ENCODE data around the gene WWC1. TPM values are rescaled to one million over a fixed set of nuclear protein-coding genes. Genes with fewer than 3 reads are reported as not detected.

The WWC1 gene
- total and polyA plus RNA-seq, 2 experiments from 2014 or later, result 27.6 to 27.8 TPM

GRCh38 chr5:168368854-168369253, 77.4 kb downstream of the WWC1 start:
- DNase-seq (ENCODE audit: low spot score), result no peak
- H3K4me3 ChIP-seq, result no peak overlapping the region
- no peaks in the 10 kb centered on the region for H4K20me1 ChIP-seq (ENCODE audit: insufficient read depth, poor library complexity, severe bottlenecking)
- no peak overlapping the region for H3K27ac ChIP-seq
- no peaks in the 10 kb centered on the region for H3K9me3 ChIP-seq (ENCODE audit: low read depth)
- peaks cover 42% of the 10 kb centered on the region for H3K79me2 ChIP-seq
- H3K27me3 ChIP-seq, result no peaks in the 10 kb centered on the region
- TF ChIP-seq CTCF (IDR thresholded peaks at IDR 0.05; ENCODE audit: poor library complexity) (no peak), EZH2 (IDR thresholded peaks at IDR 0.05; ENCODE audit: borderline replicate concordance) (no peak), EZH2phosphoT487 (IDR thresholded peaks at IDR 0.05; ENCODE audit: low read depth, severe bottlenecking, unreplicated experiment) (no peak)
- no peaks in the 10 kb centered on the region for H3K36me3 ChIP-seq (replicated peaks; ENCODE audit: insufficient read depth, low read depth)
- no peak overlapping the region for H3K4me2 ChIP-seq
- no peak overlapping the region for H2AFZ ChIP-seq
- WGBS (ENCODE audit: low lambda C conversion rate, missing lambda C conversion rate), result 81% methylated on average over 3 of the region's 3 CpGs
- peaks cover 18% of the 10 kb centered on the region for H3K4me1 ChIP-seq (ENCODE audit: insufficient read depth)
- H3K9me2 ChIP-seq (replicated peaks; ENCODE audit: insufficient read depth), result no peaks in the 10 kb centered on the region

GRCh38 chr5:168370831-168371230, 79.4 kb downstream of the WWC1 start:
- H3K27ac ChIP-seq, result no peak overlapping the region
- H3K27me3 ChIP-seq, result no peaks in the 10 kb centered on the region
- 90% methylated on average over 4 of the region's 4 CpGs for WGBS (ENCODE audit: low lambda C conversion rate, missing lambda C conversion rate)
- H4K20me1 ChIP-seq (ENCODE audit: insufficient read depth, poor library complexity, severe bottlenecking), result no peaks in the 10 kb centered on the region
- H3K36me3 ChIP-seq (replicated peaks; ENCODE audit: insufficient read depth, low read depth), result no peaks in the 10 kb centered on the region
- peaks cover 2% of the 10 kb centered on the region for H3K4me1 ChIP-seq (ENCODE audit: insufficient read depth)
- no peak overlapping the region for H3K4me2 ChIP-seq
- no peak for DNase-seq (ENCODE audit: low spot score)
- H3K9me2 ChIP-seq (replicated peaks; ENCODE audit: insufficient read depth), result no peaks in the 10 kb centered on the region
- TF ChIP-seq CTCF (IDR thresholded peaks at IDR 0.05; ENCODE audit: poor library complexity) (no peak), EZH2phosphoT487 (IDR thresholded peaks at IDR 0.05; ENCODE audit: low read depth, severe bottlenecking, unreplicated experiment) (no peak), EZH2 (IDR thresholded peaks at IDR 0.05; ENCODE audit: borderline replicate concordance) (no peak)
- H3K9me3 ChIP-seq (ENCODE audit: low read depth), result no peaks in the 10 kb centered on the region
- H2AFZ ChIP-seq, result no peak overlapping the region
- peaks cover 40% of the 10 kb centered on the region for H3K79me2 ChIP-seq
- H3K4me3 ChIP-seq, result no peak overlapping the region

GRCh38 chr5:168372356-168372946, 81.0 kb downstream of the WWC1 start:
- no peak overlapping the region for H2AFZ ChIP-seq
- no peak for DNase-seq (ENCODE audit: low spot score)
- TF ChIP-seq EZH2phosphoT487 (IDR thresholded peaks at IDR 0.05; ENCODE audit: low read depth, severe bottlenecking, unreplicated experiment), result no peak
- TF ChIP-seq EZH2 (IDR thresholded peaks at IDR 0.05; ENCODE audit: borderline replicate concordance), result no peak
- no peak for TF ChIP-seq CTCF (IDR thresholded peaks at IDR 0.05; ENCODE audit: poor library complexity)
- no peaks in the 10 kb centered on the region for H3K4me1 ChIP-seq (ENCODE audit: insufficient read depth)
- H3K36me3 ChIP-seq (replicated peaks; ENCODE audit: insufficient read depth, low read depth), result no peaks in the 10 kb centered on the region
- no peaks in the 10 kb centered on the region for H3K27me3 ChIP-seq
- 68% methylated on average over 2 of the region's 2 CpGs for WGBS (ENCODE audit: low lambda C conversion rate, missing lambda C conversion rate)
- peaks cover 33% of the 10 kb centered on the region for H3K79me2 ChIP-seq
- H3K9me3 ChIP-seq (ENCODE audit: low read depth), result no peaks in the 10 kb centered on the region
- H3K4me3 ChIP-seq, result no peak overlapping the region
- no peak overlapping the region for H3K4me2 ChIP-seq
- H3K27ac ChIP-seq, result no peak overlapping the region
- no peaks in the 10 kb centered on the region for H4K20me1 ChIP-seq (ENCODE audit: insufficient read depth, poor library complexity, severe bottlenecking)
- no peaks in the 10 kb centered on the region for H3K9me2 ChIP-seq (replicated peaks; ENCODE audit: insufficient read depth)
